ENCODE results near the gene EIF3J. TPM values are rescaled to one million over a fixed set of nuclear protein-coding genes. Genes with fewer than 3 reads are reported as not detected.

The EIF3J gene
- total RNA-seq, 4 donors from 2014 or later = 41.4 to 71.7 (median 57.7) TPM

- H3K36me3 ChIP-seq = peaks cover 95% of the 10 kb centered on the region
- H3K27ac ChIP-seq = no peak overlapping the region
- DNase-seq (ENCODE audit: low spot score in 2 of 2) = no peak
- H3K4me3 ChIP-seq = no peak overlapping the region
- no peaks in the 10 kb centered on the region for H3K27me3 ChIP-seq
- 68% methylated on average over 3 of the region's 3 CpGs for WGBS
- H3K9me3 ChIP-seq = no peaks in the 10 kb centered on the region
- H3K4me1 ChIP-seq = no peaks in the 10 kb centered on the region
- TF ChIP-seq POLR2AphosphoS5 (IDR thresholded peaks at IDR 0.05) (no peak), POLR2A (IDR thresholded peaks at IDR 0.05) (no peak), EP300 (IDR thresholded peaks at IDR 0.05) (no peak), CTCF (IDR thresholded peaks at IDR 0.05) (no peak)
Observed at GRCh38 chr15:44568338-44568737, 31.4 kb downstream of the EIF3J start.

- no peak for DNase-seq (ENCODE audit: low spot score in 2 of 2)
- H3K4me1 ChIP-seq = no peaks in the 10 kb centered on the region
- WGBS = 89% methylated on average over 4 of the region's 4 CpGs
- no peaks in the 10 kb centered on the region for H3K27me3 ChIP-seq
- TF ChIP-seq POLR2AphosphoS5 (IDR thresholded peaks at IDR 0.05) (no peak), POLR2A (IDR thresholded peaks at IDR 0.05) (no peak), CTCF (IDR thresholded peaks at IDR 0.05) (no peak), EP300 (IDR thresholded peaks at IDR 0.05) (no peak)
- H3K36me3 ChIP-seq = peaks cover 94% of the 10 kb centered on the region
- H3K27ac ChIP-seq = no peak overlapping the region
- no peak overlapping the region for H3K4me3 ChIP-seq
- H3K9me3 ChIP-seq = no peaks in the 10 kb centered on the region
Observed at GRCh38 chr15:44569316-44569715, 32.4 kb downstream of the EIF3J start.

GRCh38 chr15:44570361-44570760, 33.4 kb downstream of the EIF3J start:
- Histone ChIP-seq H3K4me3 (no peak overlapping the region), H3K4me1 (no peaks in the 10 kb centered on the region), H3K27ac (no peak overlapping the region), H3K27me3 (no peaks in the 10 kb centered on the region), H3K36me3 (peaks cover 85% of the 10 kb centered on the region), H3K9me3 (no peaks in the 10 kb centered on the region)
- no peak for DNase-seq (ENCODE audit: low spot score in 2 of 2)
- WGBS = 88% methylated on average over 4 of the region's 4 CpGs
- TF ChIP-seq POLR2AphosphoS5 (IDR thresholded peaks at IDR 0.05) (no peak), EP300 (IDR thresholded peaks at IDR 0.05) (no peak), CTCF (IDR thresholded peaks at IDR 0.05) (no peak), POLR2A (IDR thresholded peaks at IDR 0.05) (no peak)

GRCh38 chr15:44573386-44573785, 36.4 kb downstream of the EIF3J start:
- Histone ChIP-seq H3K4me3 (no peak overlapping the region), H3K27me3 (no peaks in the 10 kb centered on the region), H3K36me3 (peaks cover 55% of the 10 kb centered on the region), H3K27ac (no peak overlapping the region), H3K9me3 (no peaks in the 10 kb centered on the region), H3K4me1 (no peaks in the 10 kb centered on the region)
- no peak for DNase-seq (ENCODE audit: low spot score in 2 of 2)
- no peak for TF ChIP-seq POLR2AphosphoS5 (IDR thresholded peaks at IDR 0.05)
- TF ChIP-seq EP300 (IDR thresholded peaks at IDR 0.05) = no peak
- no peak for TF ChIP-seq CTCF (IDR thresholded peaks at IDR 0.05)
- TF ChIP-seq POLR2A (IDR thresholded peaks at IDR 0.05) = no peak
- WGBS = 90% methylated on average over 6 of the region's 6 CpGs

DNA sequence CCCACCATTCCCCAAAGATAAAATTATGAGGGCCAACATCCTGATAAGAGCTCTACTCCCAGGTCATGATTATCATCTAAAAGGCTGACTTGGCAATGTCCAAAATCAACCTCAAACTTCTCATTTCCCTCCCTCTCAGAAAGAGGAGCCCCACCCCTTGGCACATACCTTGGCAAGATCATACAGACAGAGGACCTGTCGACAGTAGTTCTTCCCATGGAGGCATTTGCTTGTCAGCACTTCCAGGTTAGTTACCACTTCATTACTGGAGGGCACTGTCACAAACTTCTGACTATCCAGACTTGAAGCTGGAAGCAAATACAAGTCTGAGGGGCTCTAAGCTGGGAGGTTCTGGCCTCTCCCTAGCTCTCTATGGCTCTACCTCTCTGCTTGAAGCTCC, 37.8 kb downstream of the EIF3J start:
- H3K4me1 ChIP-seq = no peaks in the 10 kb centered on the region
- 70% methylated on average over 1 of the region's 1 CpG for WGBS
- peaks cover 44% of the 10 kb centered on the region for H3K36me3 ChIP-seq
- no peak overlapping the region for H3K27ac ChIP-seq
- no peaks in the 10 kb centered on the region for H3K27me3 ChIP-seq
- no peak overlapping the region for H3K4me3 ChIP-seq
- no peak for DNase-seq (ENCODE audit: low spot score in 2 of 2)
- no peaks in the 10 kb centered on the region for H3K9me3 ChIP-seq
- TF ChIP-seq CTCF (IDR thresholded peaks at IDR 0.05) = no peak
- no peak for TF ChIP-seq EP300 (IDR thresholded peaks at IDR 0.05)
- no peak for TF ChIP-seq POLR2A (IDR thresholded peaks at IDR 0.05)
- TF ChIP-seq POLR2AphosphoS5 (IDR thresholded peaks at IDR 0.05) = no peak
